Mammary epithelial cell (primary cell): ENCODE measurements around the gene MAPKAPK2.

ENCODE experiments used
- EZH2 ChIP-seq: IDR thresholded peaks from 2 replicates; pipeline ENCODE4 v1.6.1; 2012; ENCODE audit warnings: low read length, inconsistent platforms, borderline replicate concordance
- TF ChIP-seq, protein P1 (sequence below), 2 donors: IDR thresholded peaks in 1 of 2; conservative IDR thresholded peaks in 1 of 2; 2 replicates each; pipeline ENCODE4 v1.5.1; 2011 to 2012; ENCODE audit warnings: inconsistent platforms in 2 of 2, low read length in 2 of 2, mild to moderate bottlenecking in 2 of 2, control low read depth in 1 of 2, low read depth in 1 of 2; ENCODE audit not compliant: insufficient read depth in 1 of 2; ENCODE audit errors: extremely low read depth in 1 of 2

DNA sequence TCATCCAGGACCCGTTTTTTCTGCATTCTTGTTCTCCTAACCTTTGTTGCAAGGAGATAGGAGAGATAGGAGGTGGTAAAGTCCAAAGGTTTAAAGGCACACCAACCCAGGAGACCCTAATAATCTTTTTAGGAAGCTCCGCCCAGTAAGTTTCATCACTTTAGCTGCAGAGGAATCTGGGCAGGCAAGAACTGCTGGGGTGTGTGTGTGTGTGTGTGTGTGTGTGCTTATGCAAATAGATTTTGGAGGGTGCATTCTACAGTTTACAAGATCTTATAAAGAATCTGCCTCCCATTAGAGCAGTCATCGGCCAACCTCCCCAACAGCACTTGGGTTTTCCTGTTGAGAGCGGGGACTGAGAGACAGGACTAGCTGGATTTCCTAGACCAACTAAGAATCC lies 91.5 kb downstream of the MAPKAPK2 start:
- TF ChIP-seq, protein P1, sequence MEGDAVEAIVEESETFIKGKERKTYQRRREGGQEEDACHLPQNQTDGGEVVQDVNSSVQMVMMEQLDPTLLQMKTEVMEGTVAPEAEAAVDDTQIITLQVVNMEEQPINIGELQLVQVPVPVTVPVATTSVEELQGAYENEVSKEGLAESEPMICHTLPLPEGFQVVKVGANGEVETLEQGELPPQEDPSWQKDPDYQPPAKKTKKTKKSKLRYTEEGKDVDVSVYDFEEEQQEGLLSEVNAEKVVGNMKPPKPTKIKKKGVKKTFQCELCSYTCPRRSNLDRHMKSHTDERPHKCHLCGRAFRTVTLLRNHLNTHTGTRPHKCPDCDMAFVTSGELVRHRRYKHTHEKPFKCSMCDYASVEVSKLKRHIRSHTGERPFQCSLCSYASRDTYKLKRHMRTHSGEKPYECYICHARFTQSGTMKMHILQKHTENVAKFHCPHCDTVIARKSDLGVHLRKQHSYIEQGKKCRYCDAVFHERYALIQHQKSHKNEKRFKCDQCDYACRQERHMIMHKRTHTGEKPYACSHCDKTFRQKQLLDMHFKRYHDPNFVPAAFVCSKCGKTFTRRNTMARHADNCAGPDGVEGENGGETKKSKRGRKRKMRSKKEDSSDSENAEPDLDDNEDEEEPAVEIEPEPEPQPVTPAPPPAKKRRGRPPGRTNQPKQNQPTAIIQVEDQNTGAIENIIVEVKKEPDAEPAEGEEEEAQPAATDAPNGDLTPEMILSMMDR (conservative IDR thresholded peaks at IDR 0.05 in 1 of 2, IDR thresholded peaks at IDR 0.05 in 1 of 2; ENCODE audit: extremely low read depth in 1 of 2, insufficient read depth in 1 of 2, low read depth in 1 of 2, low read length in 2 of 2) = no peak
- TF ChIP-seq EZH2 = no peak
